HS-5 (cell line): ENCODE measurements around the gene PHKG2.

Experiments used
- DNase-seq: peaks from one replicate; pipeline ENCODE4 v3.0.0-alpha.2; 2012; ENCODE audit warnings: low read depth

The PHKG2 gene

GRCh38 chr16:30728899-30729672 lies 19.1 kb upstream of the PHKG2 start:
- DNase-seq, result no peak

- no peak for DNase-seq
Observed at GRCh38 chr16:30731411-30731810, 16.8 kb upstream of the PHKG2 start.

DNA sequence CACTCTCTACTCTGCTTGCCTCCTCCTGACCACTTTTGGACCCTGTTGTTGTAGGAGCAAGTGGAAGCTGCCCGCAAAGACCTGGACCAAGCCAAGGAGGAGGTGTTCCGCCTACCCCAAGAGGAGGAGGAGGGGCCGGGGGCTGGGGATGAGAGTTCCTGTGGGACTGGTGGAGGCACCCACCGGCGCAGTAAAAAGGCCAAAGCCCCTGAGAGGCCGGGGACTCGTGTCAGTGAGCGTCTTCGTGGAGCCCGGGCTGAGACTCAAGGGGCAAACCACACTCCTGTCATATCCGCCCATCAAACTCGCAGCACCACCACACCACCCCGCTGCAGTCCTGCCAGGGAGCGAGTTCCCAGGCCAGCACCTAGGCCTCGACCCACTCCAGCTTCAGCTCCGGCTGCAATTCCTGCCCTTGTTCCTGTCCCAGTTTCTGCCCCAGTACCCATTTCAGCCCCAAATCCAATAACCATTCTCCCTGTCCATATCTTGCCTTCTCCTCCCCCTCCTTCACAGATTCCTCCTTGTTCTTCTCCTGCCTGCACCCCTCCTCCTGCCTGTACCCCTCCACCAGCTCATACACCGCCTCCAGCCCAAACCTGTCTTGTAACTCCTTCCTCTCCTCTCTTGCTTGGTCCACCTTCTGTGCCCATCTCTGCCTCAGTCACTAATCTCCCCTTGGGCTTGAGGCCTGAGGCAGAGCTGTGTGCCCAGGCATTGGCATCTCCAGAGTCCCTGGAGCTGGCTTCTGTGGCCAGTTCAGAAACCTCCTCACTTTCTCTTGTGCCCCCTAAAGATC lies 11.0 kb upstream of the PHKG2 start:
- no peak for DNase-seq

DNA sequence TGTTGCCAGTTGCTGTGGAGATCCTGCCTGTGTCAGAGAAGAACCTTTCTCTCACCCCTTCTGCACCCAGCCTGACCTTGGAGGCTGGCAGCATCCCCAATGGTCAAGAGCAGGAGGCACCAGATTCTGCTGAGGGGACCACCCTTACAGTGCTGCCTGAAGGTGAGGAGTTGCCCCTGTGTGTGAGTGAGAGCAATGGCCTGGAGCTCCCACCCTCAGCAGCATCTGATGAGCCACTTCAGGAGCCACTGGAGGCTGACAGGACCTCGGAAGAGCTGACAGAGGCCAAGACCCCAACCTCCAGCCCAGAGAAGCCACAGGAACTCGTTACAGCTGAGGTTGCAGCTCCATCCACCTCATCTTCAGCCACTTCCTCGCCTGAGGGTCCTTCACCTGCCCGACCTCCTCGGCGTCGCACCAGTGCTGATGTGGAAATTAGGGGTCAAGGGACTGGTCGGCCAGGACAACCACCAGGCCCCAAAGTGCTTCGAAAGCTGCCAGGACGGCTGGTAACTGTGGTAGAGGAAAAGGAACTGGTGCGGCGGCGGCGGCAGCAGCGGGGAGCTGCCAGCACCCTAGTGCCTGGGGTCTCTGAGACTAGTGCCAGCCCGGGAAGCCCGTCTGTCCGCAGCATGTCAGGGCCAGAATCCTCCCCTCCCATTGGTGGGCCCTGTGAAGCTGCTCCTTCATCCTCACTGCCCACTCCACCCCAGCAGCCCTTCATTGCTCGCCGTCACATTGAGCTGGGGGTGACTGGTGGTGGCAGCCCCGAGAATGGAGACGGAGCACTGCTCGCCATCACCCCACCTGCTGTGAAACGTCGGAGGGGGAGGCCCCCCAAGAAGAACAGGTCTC lies 10.2 kb upstream of the PHKG2 start:
- DNase-seq, result no peak

GRCh38 chr16:30738984-30739951 lies 9.0 kb upstream of the PHKG2 start:
- DNase-seq, result no peak

GRCh38 chr16:30740364-30741251 lies 7.6 kb upstream of the PHKG2 start:
- peak; percentile 59 for DNase-seq

GRCh38 chr16:30741461-30741914 lies 6.7 kb upstream of the PHKG2 start:
- DNase-seq, result peak; percentile 79

DNA sequence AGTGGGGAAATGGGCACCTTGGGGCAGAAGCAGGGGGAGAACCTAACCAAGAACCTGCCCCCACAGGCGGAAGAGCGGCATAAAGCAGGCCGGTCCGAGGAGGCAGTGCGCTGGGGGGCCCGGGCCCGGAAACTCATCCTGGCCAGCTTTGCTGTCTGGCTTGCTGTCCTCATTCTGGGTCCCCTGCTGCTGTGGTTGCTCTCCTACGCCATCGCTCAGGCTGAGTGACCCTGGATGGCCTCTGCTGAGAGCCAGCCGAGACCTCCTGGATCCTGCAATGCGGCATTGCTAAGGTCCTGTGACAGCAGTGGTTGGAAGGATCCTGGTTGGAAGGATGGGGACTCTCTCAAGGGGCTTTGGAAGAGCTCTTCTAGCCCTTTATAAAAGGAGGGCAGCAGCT lies 4.5 kb upstream of the PHKG2 start:
- no peak for DNase-seq

DNA sequence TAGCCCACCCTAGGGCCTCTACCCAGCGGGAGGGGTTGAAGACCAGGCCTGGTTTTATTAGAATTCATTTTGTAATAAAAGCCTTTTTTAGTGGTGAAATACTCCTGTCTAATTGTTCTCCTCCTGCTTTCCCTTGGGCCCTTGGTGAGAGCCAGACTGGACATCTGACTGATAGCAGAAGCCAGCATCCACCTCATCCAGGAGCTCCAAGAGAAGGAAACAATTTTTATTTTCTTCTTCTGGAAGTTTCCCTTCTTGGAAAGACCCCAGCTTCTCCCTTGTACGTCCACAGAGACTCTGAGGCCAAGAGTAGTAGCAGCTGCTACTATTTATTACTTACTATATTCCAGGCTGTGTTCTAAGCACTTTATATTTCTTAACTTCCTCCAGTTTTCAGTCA lies 4.0 kb upstream of the PHKG2 start:
- no peak for DNase-seq

- no peak for DNase-seq
Observed at GRCh38 chr16:30745082-30745481, 3.1 kb upstream of the PHKG2 start.

- no peak for DNase-seq
Observed at GRCh38 chr16:30746638-30747175, 1.5 kb upstream of the PHKG2 start.

GRCh38 chr16:30747331-30747730 lies 894 bp upstream of the PHKG2 start:
- no peak for DNase-seq

- no peak for DNase-seq
Observed at GRCh38 chr16:30748634-30749445, 615 bp downstream of the PHKG2 start.

DNA sequence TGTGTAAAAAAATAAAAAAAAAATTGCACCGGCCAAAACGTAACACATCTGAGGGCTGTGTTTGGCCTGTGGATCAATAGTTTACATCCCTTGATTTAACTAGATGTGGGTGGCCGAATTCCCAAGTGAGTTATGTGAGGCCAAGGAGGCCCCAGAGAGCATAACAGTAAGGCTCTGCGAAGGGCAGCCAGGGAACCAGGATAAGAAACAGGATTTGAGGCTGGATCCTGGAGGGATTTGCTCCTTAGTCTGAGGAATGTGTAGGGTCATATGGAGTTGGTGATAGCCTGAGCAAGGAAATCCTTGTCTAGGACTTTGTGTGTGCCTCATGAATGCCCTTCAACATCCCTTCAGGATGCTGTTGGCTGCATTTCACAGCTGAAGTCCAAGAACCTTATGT lies 2.0 kb downstream of the PHKG2 start:
- no peak for DNase-seq

DNA sequence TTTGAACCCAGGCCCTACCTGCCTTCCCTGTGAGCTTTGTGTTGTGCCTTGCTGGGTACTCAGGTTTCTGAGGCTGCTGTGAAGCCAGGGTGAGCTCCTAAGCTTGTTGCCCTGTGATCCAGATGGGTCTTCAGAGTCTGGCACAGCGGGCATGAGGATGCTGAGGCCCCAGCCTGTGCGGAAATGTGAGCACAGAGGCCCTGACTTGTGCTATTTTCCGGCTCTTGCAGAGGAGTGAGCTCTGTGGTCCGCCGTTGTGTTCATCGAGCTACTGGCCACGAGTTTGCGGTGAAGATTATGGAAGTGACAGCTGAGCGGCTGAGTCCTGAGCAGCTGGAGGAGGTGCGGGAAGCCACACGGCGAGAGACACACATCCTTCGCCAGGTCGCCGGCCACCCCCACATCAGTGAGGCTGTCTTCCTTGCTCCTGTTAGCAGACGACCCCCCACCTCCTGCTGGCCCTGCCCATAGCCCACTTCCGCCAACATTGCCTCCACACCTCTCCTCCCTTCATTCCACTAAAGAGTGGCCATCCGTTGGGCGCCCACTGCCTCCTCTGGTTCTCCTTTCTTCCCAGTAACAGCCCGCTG lies 2.7 kb downstream of the PHKG2 start:
- DNase-seq, result no peak

DNA sequence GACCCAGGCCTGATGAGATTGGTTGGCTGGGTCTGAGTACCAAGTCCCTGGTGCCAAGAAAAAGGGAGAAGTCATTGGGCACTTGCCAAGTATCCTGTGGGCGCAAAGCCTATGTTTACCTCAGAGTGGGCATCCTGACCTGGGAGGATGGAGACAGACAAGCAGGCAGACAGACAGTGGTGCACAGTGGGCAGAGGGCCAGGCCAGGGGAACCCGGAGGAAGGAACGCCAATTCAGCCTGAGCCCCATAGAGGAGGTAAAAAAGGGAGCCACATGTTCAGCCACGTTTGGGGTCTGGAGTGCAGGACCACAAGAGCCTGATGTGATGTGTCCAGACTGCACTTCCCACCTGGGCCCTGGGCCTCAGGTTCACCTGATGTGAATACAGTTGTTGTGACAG lies 5.4 kb downstream of the PHKG2 start:
- DNase-seq, result no peak

- DNase-seq, result no peak
Observed at GRCh38 chr16:30755955-30756780, 7.9 kb downstream of the PHKG2 start.

GRCh38 chr16:30756781-30757100 lies 8.5 kb downstream of the PHKG2 start:
- DNase-seq, result no peak
